RWPE1 (cell line): ENCODE results near the gene TMEM248.
"Not testable (repeated sequence)": the region's sequence is repeated elsewhere in the genome, so short reads cannot be mapped to it uniquely, and the experiment has no call there.

Experiments used
- CTCF ChIA-PET: fragments of 350-600 bp; sonication (Branson Sonifier 250); formaldehyde crosslinking; extraction: SDS; loops from one replicate; lab custom pipeline; 2021; lab: Yijun Ruan, JAX
- POLR2A ChIA-PET: fragments of 400-600 bp; formaldehyde crosslinking; extraction: SDS; loops from one replicate; lab custom pipeline; 2020; ENCODE audit warnings: antibody characterized with exemption; ENCODE audit not compliant: low non-redundant PET; lab: Yijun Ruan, JAX
- DNase-seq: peaks from one replicate; pipeline ENCODE4 v3.0.0; 2012; ENCODE audit warnings: low spot score
- H3K27ac ChIP-seq: fragments of 450-650 bp; 2 replicates; pipeline ENCODE4 v1.5.1; 2017
- TF ChIP-seq, protein P1 (sequence below): fragments of 450-650 bp; conservative IDR thresholded peaks from 2 replicates; pipeline ENCODE4 v1.5.1; 2017; ENCODE audit warnings: low read depth, mild to moderate bottlenecking

TMEM248 gene

DNA sequence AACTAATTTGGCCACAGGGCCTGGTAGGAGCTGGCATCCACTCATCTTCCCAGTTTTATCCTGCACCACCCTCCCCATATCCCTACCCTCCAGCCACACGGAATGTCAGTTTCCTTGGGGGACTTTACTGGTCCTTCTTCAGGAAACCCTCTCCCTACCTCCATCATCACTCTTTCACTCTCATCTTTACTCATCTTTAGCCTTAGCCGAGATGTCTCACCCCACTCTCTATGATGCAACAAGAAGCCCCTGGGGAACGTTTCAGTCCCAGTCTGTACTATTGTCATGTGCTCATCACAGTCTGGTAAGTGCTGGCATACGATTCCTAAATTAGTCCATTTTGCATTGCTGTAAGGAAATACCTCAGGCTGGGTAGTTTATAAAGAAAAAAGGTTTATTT is 34.9 kb upstream of the TMEM248 start:
- H3K27ac ChIP-seq, result no peak overlapping the region
- ChIA-PET CTCF (no interaction called here), POLR2A (no interaction called here)
- no peak for DNase-seq
- TF ChIP-seq, protein P1, sequence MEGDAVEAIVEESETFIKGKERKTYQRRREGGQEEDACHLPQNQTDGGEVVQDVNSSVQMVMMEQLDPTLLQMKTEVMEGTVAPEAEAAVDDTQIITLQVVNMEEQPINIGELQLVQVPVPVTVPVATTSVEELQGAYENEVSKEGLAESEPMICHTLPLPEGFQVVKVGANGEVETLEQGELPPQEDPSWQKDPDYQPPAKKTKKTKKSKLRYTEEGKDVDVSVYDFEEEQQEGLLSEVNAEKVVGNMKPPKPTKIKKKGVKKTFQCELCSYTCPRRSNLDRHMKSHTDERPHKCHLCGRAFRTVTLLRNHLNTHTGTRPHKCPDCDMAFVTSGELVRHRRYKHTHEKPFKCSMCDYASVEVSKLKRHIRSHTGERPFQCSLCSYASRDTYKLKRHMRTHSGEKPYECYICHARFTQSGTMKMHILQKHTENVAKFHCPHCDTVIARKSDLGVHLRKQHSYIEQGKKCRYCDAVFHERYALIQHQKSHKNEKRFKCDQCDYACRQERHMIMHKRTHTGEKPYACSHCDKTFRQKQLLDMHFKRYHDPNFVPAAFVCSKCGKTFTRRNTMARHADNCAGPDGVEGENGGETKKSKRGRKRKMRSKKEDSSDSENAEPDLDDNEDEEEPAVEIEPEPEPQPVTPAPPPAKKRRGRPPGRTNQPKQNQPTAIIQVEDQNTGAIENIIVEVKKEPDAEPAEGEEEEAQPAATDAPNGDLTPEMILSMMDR, result no peak

DNA sequence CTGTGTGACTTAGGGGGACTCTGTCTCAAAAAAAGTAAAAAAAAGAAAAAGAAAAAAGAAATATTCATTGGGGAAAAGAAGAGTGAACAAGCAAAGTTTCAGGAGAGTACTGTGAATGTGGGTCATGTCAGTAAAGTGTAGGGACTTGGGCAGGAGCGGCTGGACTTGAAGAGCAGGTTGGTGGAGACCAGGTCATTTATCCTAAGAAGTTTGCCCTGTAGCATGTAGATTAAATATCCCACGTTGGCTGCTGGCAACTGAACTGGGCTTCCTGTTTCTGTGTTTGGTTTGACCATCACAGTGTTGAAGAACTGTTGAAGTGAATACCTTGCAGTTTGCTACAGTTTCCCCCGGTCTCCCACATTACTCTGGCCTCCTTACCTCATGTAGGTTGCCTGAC is 32.8 kb upstream of the TMEM248 start:
- POLR2A ChIA-PET, DNase-seq, H3K27ac ChIP-seq, CTCF ChIA-PET: not testable (repeated sequence)

DNA sequence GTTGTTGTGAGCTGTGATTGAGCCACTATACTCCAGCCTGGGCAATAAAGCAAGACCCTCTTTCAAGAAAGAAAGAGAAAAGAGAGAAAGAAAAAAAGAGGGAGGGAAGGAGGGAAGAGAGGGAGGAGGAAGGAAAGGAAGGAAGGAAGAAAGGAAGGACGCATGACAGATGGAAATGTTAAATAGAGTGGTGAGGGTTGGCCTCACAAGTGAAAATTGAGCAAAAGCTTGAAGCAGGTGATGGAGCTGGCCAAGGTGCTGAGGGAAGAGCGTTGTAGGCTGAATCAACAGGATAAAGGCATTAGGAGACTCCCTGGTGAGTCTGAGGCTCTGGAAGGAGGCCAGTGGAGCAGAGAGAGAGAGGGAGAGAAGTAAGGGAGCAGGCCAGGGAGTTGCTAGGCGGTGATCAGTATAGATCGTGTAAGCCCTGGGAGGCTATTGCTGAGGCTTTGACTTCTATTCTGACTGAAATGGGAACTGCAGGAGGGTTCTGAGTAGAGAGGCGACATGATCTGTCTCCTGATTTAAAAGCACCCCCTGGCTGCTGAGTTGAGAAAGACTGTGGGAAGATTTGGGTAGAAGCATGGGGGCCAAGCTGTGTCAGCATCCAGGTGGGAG is 26.5 kb upstream of the TMEM248 start:
- TF ChIP-seq, protein P1, result no peak
- no peak overlapping the region for H3K27ac ChIP-seq
- ChIA-PET CTCF (no interaction called here), POLR2A (no interaction called here)
- DNase-seq, result peak; percentile 4

DNA sequence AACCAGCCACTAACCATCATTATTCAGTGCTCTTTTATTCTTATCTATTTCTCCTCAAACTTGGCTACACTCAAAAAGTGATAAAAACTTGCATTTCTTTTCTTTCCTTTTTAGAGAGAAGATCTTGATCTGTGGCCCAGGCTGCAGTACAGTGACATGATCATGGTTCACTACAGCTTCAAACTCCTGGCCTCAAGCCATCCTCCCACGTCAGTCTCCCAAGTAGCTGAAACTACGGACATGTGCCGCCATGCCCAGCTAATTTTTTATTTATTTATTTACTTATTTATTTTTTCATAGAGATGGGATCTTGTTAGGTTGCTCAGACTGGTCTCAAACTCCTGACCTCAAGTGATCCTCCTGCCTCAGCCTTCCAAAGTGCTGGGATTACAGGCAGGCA is 24.6 kb upstream of the TMEM248 start:
- no peak for DNase-seq
- H3K27ac ChIP-seq, result no peak overlapping the region
- ChIA-PET POLR2A (no interaction called here), CTCF (interaction anchor here (0.6 to 0.7 kb wide), 2 partner anchors 24 to 27 kb away, joined by 3 to 4 read pairs; no protein-coding TSS in a partner anchor)
- TF ChIP-seq, protein P1, result no peak

DNA sequence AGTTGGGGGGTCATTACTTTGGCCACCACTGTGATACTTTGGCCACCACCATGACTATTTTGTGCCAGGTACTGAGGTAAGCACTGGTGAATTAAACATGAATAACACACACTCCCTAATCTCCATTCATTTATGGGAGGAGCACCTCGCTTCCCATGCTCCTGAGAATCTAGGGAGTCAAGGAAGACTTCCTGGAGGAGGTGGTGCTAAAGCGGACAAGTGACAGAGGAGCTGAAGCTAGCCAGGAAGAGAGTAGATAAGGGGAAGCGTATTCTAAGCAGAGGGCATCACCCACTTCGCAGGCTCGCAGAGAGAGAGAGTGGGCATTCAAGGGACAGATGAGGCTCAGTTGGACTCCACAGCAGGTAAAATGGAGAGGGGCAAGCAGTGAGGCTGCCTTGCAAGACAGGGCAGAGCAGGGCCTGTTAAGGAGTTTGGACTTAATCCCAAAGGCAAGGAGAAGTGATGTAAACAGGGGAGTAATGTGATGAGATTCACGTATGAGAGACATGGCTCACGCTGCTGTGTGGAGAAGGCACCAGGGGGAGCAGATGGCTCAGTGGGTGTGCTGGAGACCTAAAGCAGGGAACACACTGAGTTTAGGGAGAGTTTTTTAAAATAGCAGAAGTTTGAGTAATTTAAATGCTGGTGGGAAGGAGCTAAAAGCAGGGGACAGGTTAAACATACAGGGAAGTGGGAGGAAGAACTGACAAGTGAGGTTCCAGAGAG is 21.3 kb upstream of the TMEM248 start:
- H3K27ac ChIP-seq, result no peak overlapping the region
- ChIA-PET CTCF (no interaction called here), POLR2A (no interaction called here)
- TF ChIP-seq, protein P1, result no peak
- DNase-seq, result no peak

DNA sequence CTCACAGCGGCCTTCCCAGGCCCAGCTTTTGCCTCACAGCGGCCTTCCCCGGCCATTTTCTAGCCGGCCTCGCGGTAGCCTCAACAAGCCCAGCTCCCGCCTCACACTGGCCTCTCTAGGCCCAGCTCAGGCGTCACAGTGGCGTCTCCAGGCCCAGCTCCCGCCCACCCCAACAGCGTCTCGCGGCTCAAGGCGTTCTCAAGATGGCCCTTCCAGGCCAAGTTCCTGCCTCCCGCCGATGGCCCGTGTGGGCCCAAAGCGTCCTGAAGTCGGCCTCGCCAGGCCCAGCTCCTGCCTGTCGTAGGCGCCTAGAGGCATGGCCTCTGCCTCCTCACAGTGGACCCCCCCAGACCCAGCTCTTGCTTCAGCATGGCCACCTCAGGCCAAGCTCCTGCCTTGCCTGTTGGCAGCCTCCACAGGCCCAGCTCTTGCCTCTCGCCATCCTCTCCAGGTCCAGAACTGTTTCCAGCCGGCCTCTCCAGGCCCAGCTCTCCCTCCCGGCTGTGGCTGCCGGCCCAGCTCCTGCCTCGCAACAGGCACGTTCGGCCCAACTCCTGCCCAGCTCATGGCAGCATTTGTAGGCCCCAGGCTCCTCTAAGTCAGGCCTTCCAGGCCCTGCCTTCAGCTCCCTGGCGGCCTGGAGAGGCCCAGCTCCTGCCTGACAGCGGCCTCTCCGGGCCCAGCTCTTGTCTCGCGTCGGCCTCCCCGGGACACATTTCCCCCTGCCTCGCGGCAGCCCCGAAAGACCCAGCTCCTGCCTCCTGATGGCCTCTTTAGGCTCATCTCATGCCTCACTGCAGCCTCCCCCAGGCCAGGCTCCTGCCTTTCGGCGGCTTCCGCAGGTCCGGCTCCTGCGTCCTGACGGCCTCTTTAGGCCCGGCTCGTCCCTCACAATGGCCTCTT is 18.8 kb upstream of the TMEM248 start:
- H3K27ac ChIP-seq, result peak overlapping the region; percentile 2
- no peak for DNase-seq
- POLR2A ChIA-PET, result interaction anchor here (1.1 kb wide), 1 partner anchor 19 kb away, joined by 4 read pairs; the partner anchor contains the start of gene TMEM248
- TF ChIP-seq, protein P1, result no peak
- CTCF ChIA-PET, result no interaction called here
